GM12878 (cell line): ENCODE results near the gene MARS1. TPM values are rescaled to one million over a fixed set of nuclear protein-coding genes. Genes with fewer than 3 reads are reported as not detected.
A peak's percentile ranks its signal among the peaks of the same experiment; 100 is the strongest.

Source experiments
- ATF2 ChIP-seq: IDR thresholded peaks from 2 replicates; pipeline ENCODE4 v1.6.1; 2012; ENCODE audit warnings: low read length, inconsistent platforms
- CEBPB ChIP-seq, 2 experiments: fragments of 150-350 bp in 1 of 2; IDR thresholded peaks; 2 replicates each; pipeline ENCODE4 v1.6.1; 2012 to 2014; ENCODE audit warnings: low read depth in 2 of 2, low read length in 2 of 2, borderline replicate concordance in 1 of 2, inconsistent platforms in 1 of 2
- CHD1 ChIP-seq: IDR thresholded peaks from 2 replicates; pipeline ENCODE4 v1.6.1; 2012; ENCODE audit warnings: low read depth, low read length, improper control_type of control experiment
- CHD4 ChIP-seq: fragments of 200-600 bp; sonication (generic); IDR thresholded peaks from 2 replicates; pipeline ENCODE4 v1.6.1; 2016; ENCODE audit warnings: mild to moderate bottlenecking
- ETV6 ChIP-seq, 2 experiments: fragments of 450-650 bp in 1 of 2; IDR thresholded peaks in 1 of 2; conservative IDR thresholded peaks in 1 of 2; 2 replicates each; pipeline ENCODE4 v1.6.1; 2014; ENCODE audit warnings: antibody characterized with exemption in 1 of 2, borderline replicate concordance in 1 of 2, low read depth in 1 of 2, mild to moderate bottlenecking in 1 of 2, moderate library complexity in 1 of 2
- FOS ChIP-seq: IDR thresholded peaks from 3 replicates; pipeline ENCODE4 v1.6.1; 2011; ENCODE audit warnings: borderline replicate concordance; ENCODE audit not compliant: insufficient read length; ENCODE audit errors: extremely low read depth
- KAT2A ChIP-seq: conservative IDR thresholded peaks from 2 replicates; pipeline ENCODE4 v1.6.1; 2011; ENCODE audit warnings: low read depth, low read length; ENCODE audit not compliant: control insufficient read depth
- MTA3 ChIP-seq: IDR thresholded peaks from 2 replicates; pipeline ENCODE4 v1.6.1; 2012; ENCODE audit warnings: low read length, inconsistent platforms, borderline replicate concordance
- NFIC ChIP-seq: IDR thresholded peaks from 2 replicates; pipeline ENCODE4 v1.6.1; 2012; ENCODE audit warnings: low read depth, mild to moderate bottlenecking, inconsistent platforms, low read length, moderate library complexity
- NFYB ChIP-seq: IDR thresholded peaks from 2 replicates; pipeline ENCODE4 v1.6.1; 2011; ENCODE audit warnings: low read depth, mild to moderate bottlenecking, low read length, improper control_type of control experiment, moderate library complexity; ENCODE audit not compliant: insufficient read depth
- RFX5 ChIP-seq: IDR thresholded peaks from 2 replicates; pipeline ENCODE4 v1.6.1; 2011; ENCODE audit warnings: low read depth, low read length, improper control_type of control experiment
- SMARCA5 ChIP-seq: fragments of 450-650 bp; IDR thresholded peaks from 2 replicates; pipeline ENCODE4 v1.6.1; 2017; ENCODE audit warnings: mild to moderate bottlenecking
- SPI1 ChIP-seq: IDR thresholded peaks from 2 replicates; pipeline ENCODE4 v1.6.1; 2011; ENCODE audit warnings: low read depth, mild to moderate bottlenecking, low read length, moderate library complexity, borderline replicate concordance; ENCODE audit not compliant: insufficient read depth
- TCF12 ChIP-seq: IDR thresholded peaks from 2 replicates; pipeline ENCODE4 v1.6.1; 2011; ENCODE audit warnings: low read depth, mild to moderate bottlenecking, low read length
- YBX1 ChIP-seq: fragments of 450-650 bp; IDR thresholded peaks from 2 replicates; pipeline ENCODE4 v1.6.1; 2016; ENCODE audit warnings: antibody characterized with exemption
- polyA plus RNA-seq, 11 experiments: library from polyadenylated mRNA; depleted of rRNA in 4 of 11; unstranded in 6 of 11; stranded (reverse) in 5 of 11; fragments of >200 nt; fragmentation: Nextera tagmentation in 4 of 11; fragmentation: Illumina TruSeq in 1 of 11; extraction: Ambion mirVana in 4 of 11; extraction: Trizol in 1 of 11; gene quantifications; 1 replicate in 1 of 11; 2 replicates in 10 of 11; pipeline versions ENCODE4 v1.2.1 to v1.2.3, GENCODE V29; 2011 to 2016; ENCODE audit warnings: inconsistent platforms in 2 of 11, missing spikeins in 2 of 11, low read depth in 1 of 11
- total RNA-seq, 4 experiments: library from RNA; depleted of rRNA in 3 of 4; stranded (reverse); fragments of >200 nt in 3 of 4; fragmentation: Illumina TruSeq in 1 of 4; extraction: Trizol in 1 of 4; gene quantifications; 2 replicates each; pipeline versions ENCODE4 v1.2.1 to v1.2.3, GENCODE V29; 2013 to 2021
- TF ChIP-seq, protein P1 (sequence below): fragments of 450-650 bp; IDR thresholded peaks from 2 replicates; pipeline ENCODE4 v1.6.1; 2016; ENCODE audit warnings: mild to moderate bottlenecking
- TF ChIP-seq, protein P2 (sequence below): fragments of 450-650 bp; IDR thresholded peaks from 2 replicates; pipeline ENCODE4 v1.6.1; 2016; ENCODE audit warnings: mild to moderate bottlenecking, moderate library complexity, borderline replicate concordance
- TF ChIP-seq, protein P3 (sequence below): fragments of 450-650 bp; formaldehyde crosslinking; IDR thresholded peaks from 2 replicates; pipeline ENCODE4 v1.4.0; 2020; ENCODE audit warnings: mild to moderate bottlenecking, moderate library complexity

MARS1 gene
- total and polyA plus RNA-seq, 10 of the 15 experiments (the other 5 are each of a cell fraction or from before 2014, with no cell fraction given) = 72.3 to 270 (median 153) TPM

GRCh38 chr12:57487597-57488401, at the start of gene MARS1 (continued):
- TF ChIP-seq TCF12 (no peak), RFX5 (no peak), CHD4 (no peak), NFYB (no peak), ETV6 (conservative IDR thresholded peaks at IDR 0.05 in 1 of 2, IDR thresholded peaks at IDR 0.05 in 1 of 2; ENCODE audit: borderline replicate concordance in 1 of 2, low read depth in 1 of 2) (no peak), SPI1 (peak; percentile 36; the same call in 1 of the 2 replicates), YBX1 (no peak), FOS (no peak), CEBPB (IDR thresholded peaks at IDR 0.05; ENCODE audit: borderline replicate concordance in 1 of 2, low read depth in 2 of 2, low read length in 2 of 2) (peak in 1 of 2 experiments; percentile 75; a peak in 1 of 4 replicates), SMARCA5 (0 out of 2 replicates have a peak, but pooled peaks have one; percentile 41), ATF2 (peak; percentile 53; the same call in 1 of the 2 replicates), MTA3 (no peak), CHD1 (no peak), KAT2A (no peak), NFIC (no peak; the same call in 1 of the 2 replicates)
- TF ChIP-seq, protein P1, sequence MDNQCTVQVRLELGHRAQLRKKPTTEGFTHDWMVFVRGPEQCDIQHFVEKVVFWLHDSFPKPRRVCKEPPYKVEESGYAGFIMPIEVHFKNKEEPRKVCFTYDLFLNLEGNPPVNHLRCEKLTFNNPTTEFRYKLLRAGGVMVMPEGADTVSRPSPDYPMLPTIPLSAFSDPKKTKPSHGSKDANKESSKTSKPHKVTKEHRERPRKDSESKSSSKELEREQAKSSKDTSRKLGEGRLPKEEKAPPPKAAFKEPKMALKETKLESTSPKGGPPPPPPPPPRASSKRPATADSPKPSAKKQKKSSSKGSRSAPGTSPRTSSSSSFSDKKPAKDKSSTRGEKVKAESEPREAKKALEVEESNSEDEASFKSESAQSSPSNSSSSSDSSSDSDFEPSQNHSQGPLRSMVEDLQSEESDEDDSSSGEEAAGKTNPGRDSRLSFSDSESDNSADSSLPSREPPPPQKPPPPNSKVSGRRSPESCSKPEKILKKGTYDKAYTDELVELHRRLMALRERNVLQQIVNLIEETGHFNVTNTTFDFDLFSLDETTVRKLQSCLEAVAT = peak; percentile 65; the same call in 1 of the 2 replicates
- TF ChIP-seq, protein P2, sequence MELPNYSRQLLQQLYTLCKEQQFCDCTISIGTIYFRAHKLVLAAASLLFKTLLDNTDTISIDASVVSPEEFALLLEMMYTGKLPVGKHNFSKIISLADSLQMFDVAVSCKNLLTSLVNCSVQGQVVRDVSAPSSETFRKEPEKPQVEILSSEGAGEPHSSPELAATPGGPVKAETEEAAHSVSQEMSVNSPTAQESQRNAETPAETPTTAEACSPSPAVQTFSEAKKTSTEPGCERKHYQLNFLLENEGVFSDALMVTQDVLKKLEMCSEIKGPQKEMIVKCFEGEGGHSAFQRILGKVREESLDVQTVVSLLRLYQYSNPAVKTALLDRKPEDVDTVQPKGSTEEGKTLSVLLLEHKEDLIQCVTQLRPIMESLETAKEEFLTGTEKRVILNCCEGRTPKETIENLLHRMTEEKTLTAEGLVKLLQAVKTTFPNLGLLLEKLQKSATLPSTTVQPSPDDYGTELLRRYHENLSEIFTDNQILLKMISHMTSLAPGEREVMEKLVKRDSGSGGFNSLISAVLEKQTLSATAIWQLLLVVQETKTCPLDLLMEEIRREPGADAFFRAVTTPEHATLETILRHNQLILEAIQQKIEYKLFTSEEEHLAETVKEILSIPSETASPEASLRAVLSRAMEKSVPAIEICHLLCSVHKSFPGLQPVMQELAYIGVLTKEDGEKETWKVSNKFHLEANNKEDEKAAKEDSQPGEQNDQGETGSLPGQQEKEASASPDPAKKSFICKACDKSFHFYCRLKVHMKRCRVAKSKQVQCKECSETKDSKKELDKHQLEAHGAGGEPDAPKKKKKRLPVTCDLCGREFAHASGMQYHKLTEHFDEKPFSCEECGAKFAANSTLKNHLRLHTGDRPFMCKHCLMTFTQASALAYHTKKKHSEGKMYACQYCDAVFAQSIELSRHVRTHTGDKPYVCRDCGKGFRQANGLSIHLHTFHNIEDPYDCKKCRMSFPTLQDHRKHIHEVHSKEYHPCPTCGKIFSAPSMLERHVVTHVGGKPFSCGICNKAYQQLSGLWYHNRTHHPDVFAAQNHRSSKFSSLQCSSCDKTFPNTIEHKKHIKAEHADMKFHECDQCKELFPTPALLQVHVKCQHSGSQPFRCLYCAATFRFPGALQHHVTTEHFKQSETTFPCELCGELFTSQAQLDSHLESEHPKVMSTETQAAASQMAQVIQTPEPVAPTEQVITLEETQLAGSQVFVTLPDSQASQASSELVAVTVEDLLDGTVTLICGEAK = peak; percentile 95
- TF ChIP-seq, protein P3, sequence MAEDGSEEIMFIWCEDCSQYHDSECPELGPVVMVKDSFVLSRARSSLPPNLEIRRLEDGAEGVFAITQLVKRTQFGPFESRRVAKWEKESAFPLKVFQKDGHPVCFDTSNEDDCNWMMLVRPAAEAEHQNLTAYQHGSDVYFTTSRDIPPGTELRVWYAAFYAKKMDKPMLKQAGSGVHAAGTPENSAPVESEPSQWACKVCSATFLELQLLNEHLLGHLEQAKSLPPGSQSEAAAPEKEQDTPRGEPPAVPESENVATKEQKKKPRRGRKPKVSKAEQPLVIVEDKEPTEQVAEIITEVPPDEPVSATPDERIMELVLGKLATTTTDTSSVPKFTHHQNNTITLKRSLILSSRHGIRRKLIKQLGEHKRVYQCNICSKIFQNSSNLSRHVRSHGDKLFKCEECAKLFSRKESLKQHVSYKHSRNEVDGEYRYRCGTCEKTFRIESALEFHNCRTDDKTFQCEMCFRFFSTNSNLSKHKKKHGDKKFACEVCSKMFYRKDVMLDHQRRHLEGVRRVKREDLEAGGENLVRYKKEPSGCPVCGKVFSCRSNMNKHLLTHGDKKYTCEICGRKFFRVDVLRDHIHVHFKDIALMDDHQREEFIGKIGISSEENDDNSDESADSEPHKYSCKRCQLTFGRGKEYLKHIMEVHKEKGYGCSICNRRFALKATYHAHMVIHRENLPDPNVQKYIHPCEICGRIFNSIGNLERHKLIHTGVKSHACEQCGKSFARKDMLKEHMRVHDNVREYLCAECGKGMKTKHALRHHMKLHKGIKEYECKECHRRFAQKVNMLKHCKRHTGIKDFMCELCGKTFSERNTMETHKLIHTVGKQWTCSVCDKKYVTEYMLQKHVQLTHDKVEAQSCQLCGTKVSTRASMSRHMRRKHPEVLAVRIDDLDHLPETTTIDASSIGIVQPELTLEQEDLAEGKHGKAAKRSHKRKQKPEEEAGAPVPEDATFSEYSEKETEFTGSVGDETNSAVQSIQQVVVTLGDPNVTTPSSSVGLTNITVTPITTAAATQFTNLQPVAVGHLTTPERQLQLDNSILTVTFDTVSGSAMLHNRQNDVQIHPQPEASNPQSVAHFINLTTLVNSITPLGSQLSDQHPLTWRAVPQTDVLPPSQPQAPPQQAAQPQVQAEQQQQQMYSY (CRISPR knock-in tag) = no peak
